Stimulated activated CD8-positive, alpha-beta memory T cell treated with anti-CD3 and anti-CD28 coated beads, Interleukin-12 subunit alpha, Interleukin-12 subunit beta, amount 100 ng/mL, for 1 hour (primary cell): ENCODE data around the gene MAPKAPK2.

Source experiments
- DNase-seq: peaks from one replicate; pipeline ENCODE4 v3.0.0-alpha.2; 2020; ENCODE audit warnings: low read depth

MAPKAPK2 gene

DNA sequence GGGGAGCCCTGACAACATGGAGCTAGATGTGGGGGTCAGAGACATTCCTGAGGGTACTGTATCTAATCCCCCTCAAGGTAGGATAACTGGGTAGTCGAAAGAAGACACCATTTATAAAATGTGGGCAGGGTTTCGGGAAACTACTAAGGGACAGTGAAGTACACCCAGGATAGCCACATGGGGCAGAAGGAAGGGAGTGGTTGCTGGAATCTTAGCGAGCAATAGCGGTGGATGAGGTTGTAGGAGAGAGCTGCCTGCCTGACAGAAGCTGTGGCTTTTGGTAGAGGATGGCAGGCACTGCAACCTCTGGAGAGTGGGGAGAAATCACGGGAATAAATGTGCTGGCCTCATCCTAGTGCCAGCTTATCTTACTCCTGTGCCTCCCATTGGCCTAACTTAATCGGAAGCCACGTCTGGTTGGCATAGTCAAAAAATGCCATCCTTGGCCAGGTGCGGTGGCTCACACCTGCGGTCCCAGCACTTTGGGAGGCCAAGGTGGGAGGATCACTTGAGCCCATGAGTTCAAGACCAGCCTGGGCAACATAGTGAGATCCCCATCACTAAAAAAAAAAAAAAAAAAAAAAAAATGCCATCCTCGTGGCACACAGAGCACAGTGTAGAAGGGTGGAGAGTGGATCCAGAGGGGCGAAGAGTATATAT, 23.4 kb upstream of the MAPKAPK2 start:
- no peak for DNase-seq

DNA sequence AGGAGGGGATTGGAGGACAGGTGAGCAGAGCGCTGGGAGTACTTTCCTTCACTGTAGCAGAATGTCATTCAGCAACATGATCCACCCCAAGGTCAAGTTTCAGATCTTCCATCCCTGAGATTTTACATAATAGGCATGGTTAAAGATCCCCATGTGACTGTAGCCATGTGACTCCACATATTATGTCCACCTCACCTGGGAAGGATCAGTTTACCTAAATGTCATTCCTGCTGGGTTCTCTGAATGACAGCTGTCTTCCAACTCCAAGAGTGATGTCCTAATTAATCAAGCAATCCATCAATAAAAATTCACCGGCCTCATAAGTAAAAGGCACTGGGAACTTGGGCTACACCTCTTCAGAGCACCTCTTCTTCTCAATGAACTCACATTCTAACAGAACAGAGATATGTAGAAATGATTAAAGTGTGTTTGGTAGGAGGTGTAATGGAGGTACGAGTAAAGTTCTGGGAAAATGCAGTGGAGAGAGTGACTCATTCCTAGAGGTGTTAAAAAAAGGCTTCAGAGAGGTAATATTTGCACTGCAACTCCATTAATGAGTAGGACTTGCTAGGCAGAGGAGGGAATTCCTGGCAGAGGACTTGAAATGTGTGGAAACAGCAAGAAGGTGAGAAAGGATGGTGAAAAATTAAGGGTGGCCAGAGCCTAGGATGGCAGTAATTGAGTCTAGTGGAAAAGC, 22.2 kb upstream of the MAPKAPK2 start:
- no peak for DNase-seq

GRCh38 chr1:206663362-206663761, 21.3 kb upstream of the MAPKAPK2 start:
- DNase-seq: no peak

- peak; percentile 67 for DNase-seq
Measured at GRCh38 chr1:206663832-206664652, 20.7 kb upstream of the MAPKAPK2 start.

- DNase-seq: no peak
Measured at GRCh38 chr1:206664740-206665139, 20.0 kb upstream of the MAPKAPK2 start.

DNA sequence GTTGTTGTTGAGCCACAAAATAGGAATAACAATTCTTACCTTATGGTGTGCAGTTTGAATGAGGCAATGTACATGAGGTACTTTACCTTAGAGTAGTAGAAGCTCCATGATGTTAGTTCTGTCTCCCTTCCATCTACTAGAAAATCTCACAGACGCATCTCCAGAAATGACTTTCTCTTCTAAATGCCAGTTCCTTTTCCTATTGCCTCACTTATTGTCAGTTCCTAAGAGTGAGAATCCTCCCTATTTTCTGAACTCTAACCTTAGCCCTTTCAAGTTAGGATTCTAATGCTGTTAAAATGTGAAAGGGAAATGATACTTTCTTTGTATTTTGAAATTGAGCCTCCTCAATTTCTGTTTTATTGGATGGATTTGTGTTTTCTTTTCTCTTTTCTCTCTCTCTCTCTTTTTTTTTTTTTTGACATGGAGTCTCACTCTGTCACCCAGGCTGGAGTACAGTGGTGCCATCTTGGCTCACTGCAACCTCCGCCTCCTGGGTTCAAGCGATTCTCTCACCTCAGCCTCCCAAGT, 18.6 kb upstream of the MAPKAPK2 start:
- no peak for DNase-seq

DNA sequence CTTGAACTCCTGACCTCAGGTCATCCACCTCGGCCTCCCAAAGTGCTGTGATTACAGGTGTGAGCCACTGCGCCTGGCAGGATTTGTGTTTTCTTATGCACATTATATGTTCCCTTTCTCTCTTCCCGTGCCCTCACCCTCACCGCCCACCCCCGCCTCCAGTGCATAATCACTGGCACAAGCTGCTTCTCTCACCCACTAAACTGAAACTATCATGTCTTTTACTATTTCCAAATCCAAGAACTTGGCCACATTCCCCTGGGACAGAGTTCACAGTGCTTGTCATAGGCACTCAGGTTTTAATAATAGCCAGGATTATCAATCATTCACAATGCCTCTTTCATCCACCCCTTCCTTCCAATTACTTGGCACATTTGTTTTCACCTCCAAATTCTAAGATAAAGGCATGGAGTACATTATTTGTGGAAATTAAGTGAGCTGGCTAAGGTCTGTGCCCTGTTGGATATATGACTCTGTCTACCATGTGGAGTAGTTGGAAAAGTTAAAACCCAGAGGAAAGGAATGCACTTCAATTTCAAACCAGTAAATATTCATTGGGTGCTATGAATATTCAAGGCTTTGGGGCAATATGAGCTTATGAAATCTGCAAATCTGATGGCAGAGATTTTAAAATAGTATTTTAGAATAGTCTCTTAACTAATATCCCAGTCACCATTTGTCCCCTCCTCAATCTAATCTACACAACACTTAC, 17.6 kb upstream of the MAPKAPK2 start:
- DNase-seq: no peak

- DNase-seq: no peak
Measured at GRCh38 chr1:206668351-206668750, 16.4 kb upstream of the MAPKAPK2 start.

DNA sequence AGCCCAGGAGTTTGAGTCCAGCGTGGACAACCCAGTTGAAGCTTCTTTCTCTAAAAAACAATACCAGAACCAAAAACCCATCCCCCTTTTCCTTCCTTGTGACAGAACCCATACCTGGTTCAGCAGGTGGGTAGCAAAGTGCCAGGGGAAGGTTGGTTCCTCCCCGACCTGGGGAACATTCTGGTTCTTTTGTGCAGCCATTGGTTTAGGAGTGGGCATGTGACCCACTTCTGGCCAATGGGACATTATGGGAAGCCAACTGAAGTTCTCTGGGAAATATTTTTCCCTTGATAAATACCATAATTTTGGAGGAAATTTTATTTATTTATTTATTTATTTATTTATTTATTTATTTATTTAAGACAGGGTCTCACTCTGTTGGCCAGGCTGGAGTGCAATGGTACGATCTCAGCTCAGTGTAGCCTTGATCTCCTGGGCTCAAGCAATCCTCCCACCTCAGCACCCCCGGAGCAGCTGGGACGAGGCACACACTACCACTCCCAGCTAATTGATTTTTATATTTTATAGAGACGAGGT, 15.8 kb upstream of the MAPKAPK2 start:
- DNase-seq: no peak

GRCh38 chr1:206672011-206672688, 12.6 kb upstream of the MAPKAPK2 start:
- no peak for DNase-seq

DNA sequence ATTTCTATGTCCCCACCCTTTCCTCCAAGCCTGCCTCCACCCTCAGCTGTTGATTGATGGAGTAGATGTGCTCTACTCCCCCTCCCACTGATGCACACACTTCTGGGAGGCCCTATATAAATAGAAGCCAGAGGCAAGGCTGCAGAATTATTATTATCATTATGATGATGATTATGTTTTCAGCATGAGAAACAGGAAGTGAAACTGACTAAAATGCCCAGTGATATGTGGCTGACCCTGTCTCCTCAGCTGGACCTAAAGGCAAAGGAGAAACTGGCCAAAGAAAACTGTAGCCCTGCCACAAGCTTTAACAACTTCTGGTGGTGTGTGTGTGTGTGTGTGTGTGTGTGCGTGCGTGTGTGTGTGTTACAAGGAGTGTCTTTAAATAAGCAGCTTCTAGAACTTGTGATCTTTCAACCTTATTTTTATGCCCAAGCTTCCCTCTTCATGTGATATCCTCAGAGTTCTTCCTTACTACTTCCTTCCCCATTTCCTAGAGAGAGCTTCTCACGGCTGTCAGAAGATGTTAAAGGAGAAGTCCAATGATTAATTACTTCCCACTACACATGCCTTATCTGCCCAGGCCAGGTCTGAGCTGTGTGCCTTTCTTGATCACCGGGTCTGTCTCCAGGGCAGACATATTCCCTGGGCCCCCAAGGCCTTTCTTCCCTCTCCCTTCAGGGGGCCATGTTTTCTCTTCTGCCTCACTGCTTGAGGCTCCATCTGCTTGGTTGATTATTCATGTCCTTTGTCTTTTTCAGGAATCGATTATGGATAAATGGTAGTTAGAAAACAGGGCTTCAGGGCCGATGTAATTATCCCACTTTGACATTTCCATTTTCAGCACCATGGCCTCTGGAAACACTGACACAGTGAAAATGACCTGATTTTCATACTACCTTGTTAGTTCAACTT, 11.6 kb upstream of the MAPKAPK2 start:
- no peak for DNase-seq

GRCh38 chr1:206674236-206674635, 10.5 kb upstream of the MAPKAPK2 start:
- no peak for DNase-seq

DNA sequence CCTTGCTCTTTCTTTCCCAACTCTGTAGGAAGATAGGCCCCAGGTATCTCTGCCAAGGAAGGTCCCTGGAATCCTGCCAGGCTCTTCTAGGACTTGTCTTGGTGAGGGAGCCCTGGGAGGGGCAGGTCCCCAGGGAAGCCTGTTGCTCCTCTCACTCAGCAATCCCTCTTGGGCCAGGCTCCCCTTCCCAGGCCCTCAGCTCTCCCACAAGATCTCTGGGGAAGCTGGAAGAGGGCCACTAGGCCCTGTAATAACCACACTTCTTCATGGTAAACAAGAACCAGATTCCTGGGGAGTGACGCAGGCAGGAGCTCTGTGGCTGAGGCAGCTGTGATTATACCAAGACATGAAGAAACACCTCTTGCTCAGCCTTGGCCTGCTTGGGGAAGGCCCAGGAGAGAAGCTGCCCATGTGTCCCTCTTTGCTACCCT, 9.9 kb upstream of the MAPKAPK2 start:
- no peak for DNase-seq

DNA sequence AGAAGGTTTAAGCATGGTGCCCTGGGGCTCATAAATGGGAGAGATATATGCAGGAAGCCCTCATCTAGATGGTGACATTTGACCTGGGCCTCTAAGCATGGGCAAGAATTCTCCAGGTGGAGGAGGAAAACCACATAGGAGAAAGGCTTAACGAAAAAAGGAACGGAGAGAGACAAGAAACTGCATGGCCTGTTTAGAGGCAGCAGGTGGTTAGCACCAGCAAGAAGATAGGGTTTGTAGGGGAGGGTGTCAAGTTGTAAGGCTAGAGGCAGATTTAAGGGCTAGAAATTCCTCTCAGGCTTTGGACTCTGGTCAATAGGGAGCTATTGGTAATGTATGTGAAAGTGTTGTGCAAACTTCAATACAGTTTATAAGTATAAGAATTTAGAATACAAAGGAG, 8.2 kb upstream of the MAPKAPK2 start:
- DNase-seq: no peak

DNA sequence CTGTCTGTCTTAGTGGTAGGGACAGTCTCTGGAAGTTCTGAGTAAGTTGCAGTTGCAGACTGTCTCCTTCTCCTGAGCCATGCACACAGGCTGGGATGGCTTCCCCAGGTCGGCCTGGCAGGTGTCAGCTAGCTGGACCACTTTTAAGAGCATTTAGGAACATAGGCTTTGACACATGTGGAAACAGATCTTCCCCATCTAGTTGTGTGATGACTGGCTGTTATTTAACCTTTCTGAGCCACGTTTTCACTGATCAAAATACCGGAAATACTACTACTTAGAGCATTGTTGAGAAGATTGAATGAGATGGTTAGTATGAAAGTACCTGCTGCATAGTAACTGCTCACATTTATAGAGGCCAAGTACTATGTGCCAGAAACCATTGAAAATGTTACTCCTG, 6.2 kb upstream of the MAPKAPK2 start:
- no peak for DNase-seq

DNA sequence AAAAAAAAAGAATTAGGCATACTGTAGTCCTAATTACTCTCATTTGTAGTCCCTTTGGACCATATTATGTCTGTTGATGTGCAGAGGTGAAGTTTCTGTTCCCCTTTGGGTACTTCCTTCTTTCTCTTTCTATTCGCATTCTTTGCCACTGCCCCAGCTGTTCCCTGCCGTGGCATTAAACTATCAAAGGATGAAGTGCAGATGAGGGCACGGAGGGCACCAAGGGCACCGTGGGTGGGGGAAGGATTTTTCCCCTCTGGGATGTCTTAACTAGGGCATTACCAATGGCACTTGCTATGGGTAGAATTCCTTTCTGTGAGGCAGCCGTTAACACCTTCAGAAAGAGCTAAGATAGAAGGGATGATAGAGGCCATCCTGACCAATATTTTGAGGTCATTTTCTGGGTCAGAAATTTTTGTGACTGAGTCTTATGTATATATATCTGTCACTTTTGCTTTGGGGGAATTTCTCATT, 4.9 kb upstream of the MAPKAPK2 start:
- no peak for DNase-seq

DNA sequence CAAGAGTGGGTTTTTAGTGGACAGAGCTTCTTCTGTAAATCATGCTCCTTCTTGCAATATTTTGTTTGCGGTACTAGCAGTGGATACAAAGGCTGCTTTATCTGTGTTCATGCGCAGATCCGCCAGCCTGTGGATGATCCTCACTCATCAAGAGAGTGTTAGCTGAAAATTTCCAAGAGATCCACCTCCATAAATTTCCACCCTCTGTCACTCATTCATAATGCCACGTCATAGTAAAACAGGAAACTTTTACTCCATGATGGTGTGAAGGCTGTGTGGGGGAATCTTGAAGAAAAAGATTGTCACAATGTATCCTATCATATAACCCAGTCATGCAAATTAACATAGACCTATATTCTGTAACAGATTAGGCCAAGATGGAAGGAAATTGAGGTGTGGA, 4.4 kb upstream of the MAPKAPK2 start:
- no peak for DNase-seq

GRCh38 chr1:206681359-206681758, 3.3 kb upstream of the MAPKAPK2 start:
- DNase-seq: no peak

DNA sequence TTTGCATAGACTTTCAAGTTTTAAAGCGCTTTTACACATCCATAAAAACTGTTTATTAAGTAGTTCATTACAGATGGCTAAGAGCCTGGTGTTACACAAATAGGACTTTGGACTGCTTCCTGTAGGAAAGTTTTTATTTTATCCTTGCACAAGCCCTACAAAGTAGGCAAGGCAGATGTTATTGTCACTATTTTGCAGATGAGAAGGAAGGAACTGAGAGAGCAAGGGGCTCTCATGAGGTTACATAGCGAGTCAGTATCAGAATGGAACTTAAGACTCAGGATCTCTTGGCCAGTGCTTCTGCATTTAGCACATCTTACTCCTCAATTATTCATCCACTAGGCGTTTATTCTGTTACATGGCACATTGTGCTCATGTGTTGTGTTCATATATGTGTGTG, 2.6 kb upstream of the MAPKAPK2 start:
- DNase-seq: no peak

GRCh38 chr1:206683313-206683712, 1.4 kb upstream of the MAPKAPK2 start:
- no peak for DNase-seq
